Retinal pigment epithelial cell (primary cell): ENCODE measurements around the gene LOC128125822.

Experiments used
- DNase-seq: peaks from one replicate; pipeline ENCODE4 v3.0.0-alpha.2; 2010; ENCODE audit warnings: low read depth
- H3K4me3 ChIP-seq: 2 replicates; pipeline ENCODE4 v1.5.1; 2011; ENCODE audit warnings: mild to moderate bottlenecking, low read length, control low read depth, moderate library complexity
- CTCF ChIP-seq: conservative IDR thresholded peaks from 2 replicates; pipeline ENCODE4 v1.5.1; 2011; ENCODE audit warnings: low read depth, low read length, control low read depth, inconsistent platforms

The LOC128125822 gene

GRCh38 chr6:63574554-63574900 is 2.2 kb downstream of the LOC128125822 start:
- no peak for DNase-seq
- peak overlapping the region; percentile 89 for H3K4me3 ChIP-seq
- no peak for TF ChIP-seq CTCF

GRCh38 chr6:63576147-63576772 is 4.0 kb downstream of the LOC128125822 start:
- no peak for DNase-seq
- H3K4me3 ChIP-seq: no peak overlapping the region
- TF ChIP-seq CTCF: no peak

GRCh38 chr6:63576985-63577712 is 4.9 kb downstream of the LOC128125822 start:
- TF ChIP-seq CTCF: no peak
- no peak for DNase-seq
- no peak overlapping the region for H3K4me3 ChIP-seq

- DNase-seq: no peak
- no peak overlapping the region for H3K4me3 ChIP-seq
- TF ChIP-seq CTCF: no peak
These were observed 6.5 kb downstream of the LOC128125822 start for GRCh38 chr6:63578757-63579156.

- H3K4me3 ChIP-seq: no peak overlapping the region
- DNase-seq: no peak
- no peak for TF ChIP-seq CTCF
These were observed 7.8 kb downstream of the LOC128125822 start for GRCh38 chr6:63579937-63580703.

- no peak overlapping the region for H3K4me3 ChIP-seq
- DNase-seq: no peak
- no peak for TF ChIP-seq CTCF
These were observed 8.4 kb downstream of the LOC128125822 start for GRCh38 chr6:63580704-63580961.
